ENCODE data around the gene LGR6.
"Not testable (repeated sequence)": the region's sequence is repeated elsewhere in the genome, so short reads cannot be mapped to it uniquely, and the experiment has no call there.

LGR6 gene

DNA sequence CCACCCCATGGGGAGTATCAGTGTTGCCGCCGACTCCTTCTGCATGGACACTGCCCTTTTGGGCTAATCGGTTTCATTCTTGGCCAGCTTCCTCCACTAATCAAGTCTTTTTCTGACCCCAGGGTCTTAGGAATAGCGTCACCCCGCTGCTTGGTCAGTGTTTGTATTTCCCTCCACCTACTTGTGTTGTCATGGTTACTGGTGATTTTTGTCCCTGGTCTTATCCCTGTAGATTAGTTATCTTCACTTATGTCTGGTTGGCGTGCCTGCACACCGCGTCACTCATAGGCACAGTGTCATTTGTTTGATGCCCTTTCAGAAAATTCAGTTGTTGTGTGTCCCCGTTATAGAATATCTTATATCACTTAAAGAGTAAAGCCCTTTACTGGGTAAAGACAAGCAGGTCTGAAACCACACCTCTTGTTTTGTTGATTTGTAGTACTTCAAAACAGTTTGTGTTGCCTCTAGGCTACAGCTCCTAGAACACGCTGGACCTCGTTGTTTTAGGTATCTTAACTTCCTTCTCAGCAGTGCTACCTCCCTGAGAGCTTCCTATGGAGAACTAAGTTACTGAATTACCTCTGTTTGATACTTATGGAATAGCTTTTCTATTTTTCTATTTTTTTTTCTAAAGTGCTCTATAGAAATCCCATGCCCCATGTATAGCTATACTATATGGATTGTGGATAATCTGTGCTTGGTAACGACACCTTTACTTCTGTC is 155.8 kb downstream of the LGR6 start:
- DNase-seq = no peak

DNA sequence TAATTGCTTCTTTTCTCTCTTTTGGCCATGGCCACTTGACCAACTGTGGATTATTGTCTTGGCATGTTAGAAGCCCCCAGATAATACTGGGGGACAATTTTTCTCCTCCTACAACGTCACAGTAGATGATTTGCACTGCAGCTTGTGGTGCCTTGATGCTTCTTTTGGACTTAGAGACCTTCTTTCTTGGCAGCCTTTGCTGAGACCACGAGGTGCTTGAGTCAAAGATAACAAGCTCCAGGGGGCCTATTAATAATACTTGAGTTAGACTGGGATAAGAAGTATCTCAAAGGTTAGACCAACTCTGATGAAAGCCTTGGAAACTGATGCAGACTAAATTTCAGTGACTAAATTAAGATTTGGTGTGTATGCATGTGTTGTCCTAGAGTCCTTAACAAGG is 158.1 kb downstream of the LGR6 start:
- no peak for DNase-seq

DNA sequence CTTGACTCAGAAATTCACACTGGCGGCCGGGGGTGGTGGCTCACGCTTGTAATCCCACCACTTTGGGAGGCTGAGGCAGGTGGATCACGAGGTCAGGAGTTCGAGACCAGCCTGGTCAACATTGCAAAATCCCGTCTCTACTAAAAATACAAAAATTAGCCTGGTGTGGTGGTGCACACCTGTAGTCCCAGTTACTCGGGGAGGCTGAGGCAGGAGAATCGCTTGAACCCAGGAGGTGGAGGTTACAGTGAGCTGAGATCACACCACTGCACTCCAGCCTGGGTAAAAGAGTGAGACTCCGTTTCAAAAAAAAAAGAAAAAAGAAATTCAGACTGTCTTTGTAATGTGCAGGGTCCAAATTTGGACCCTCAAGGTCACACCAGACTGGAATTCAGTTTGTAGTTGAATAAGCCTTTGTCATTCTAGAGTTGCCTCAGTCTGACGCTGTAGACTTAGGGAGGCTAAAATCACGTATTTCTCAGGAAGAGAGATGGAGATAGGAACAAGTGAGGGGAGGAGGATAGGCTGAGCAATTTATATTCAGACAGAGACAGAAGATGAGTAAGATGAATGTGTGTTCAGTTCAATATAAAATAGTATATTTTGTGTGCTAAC is 159.1 kb downstream of the LGR6 start:
- DNase-seq = not testable (repeated sequence)

DNA sequence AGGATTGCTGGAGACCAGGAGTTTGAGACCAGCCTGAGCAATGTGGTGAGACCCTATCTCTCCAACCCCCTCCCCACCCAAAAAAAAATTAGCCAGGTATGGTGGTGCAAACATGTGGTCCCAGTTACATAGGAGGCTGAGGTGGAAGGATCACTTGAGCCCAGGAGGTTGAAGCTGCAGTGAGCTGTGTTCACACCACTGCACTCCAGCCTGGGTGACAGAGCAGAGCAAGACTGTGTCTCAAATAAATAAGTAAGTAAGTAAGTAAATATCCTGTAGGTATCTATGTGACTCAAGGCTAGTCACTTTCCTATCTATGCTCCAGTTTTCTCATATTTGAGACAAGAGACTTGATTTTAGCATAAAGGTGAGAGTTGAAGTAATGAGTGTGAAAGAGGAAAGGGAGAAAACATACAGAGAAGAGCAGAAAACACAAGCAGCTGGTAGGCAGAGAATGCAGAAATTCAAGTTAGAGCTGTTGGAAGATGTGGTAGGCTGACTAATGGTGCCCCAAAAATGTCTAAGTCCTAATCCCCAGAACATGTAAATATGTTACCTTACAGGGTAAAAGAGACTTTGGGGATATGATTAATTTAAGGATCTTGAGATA is 162.4 kb downstream of the LGR6 start:
- no peak for DNase-seq

DNA sequence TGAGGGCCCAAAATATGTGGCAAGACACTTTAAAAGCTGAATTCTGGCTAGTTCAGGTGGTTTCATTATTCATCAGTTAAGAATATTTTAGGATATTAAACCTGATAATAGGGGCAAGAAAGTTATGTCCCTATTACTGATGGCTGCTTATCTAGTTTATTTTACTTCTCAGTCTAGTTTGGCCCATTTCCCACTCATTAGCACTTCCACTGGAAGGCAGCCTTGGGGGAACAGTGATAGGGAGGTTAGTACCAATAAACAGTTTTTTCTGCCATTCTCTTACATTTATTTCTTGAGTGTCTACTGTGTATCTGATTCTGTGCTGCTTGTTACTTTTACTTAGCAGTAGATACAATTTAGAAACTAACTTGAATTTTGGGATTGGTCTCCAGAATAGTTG is 163.9 kb downstream of the LGR6 start:
- no peak for DNase-seq

DNA sequence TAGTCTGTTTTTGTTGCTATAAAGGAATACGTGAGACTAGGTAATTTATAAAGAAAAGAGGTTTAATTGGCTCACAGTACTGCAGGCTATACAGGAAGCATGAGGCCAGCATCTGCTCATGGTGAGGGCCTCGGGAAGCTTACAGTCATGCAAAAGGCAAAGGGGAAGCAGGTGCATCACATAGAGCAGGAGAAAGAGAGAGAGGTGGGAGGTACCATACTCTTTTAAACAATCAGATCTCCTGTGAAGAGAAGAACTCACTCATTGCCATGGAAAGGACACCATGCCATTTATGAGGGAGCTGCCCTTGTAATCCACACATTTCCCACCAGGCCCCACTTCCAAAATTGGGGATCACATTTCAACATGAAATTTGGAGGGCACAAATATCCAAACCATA is 167.6 kb downstream of the LGR6 start:
- DNase-seq = no peak

DNA sequence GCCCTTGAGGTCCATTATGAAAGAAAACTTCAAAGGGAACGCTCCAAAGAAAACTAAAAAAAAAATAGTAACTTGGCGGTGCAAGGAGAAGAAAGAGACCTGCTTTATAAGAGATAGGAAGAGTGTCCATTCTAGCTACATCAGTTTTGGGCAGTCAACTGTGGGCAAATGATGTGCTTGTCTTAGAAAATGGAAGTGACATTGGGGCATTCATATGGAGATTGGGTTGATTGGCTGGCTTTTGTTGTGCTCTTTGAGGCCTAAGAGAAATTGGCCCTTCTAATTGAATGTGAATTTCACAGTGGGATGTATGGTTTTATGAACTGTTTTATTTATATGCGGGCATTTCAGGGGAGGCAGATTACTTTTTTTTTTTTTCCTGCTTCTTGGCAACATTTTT is 168.1 kb downstream of the LGR6 start:
- DNase-seq = no peak

DNA sequence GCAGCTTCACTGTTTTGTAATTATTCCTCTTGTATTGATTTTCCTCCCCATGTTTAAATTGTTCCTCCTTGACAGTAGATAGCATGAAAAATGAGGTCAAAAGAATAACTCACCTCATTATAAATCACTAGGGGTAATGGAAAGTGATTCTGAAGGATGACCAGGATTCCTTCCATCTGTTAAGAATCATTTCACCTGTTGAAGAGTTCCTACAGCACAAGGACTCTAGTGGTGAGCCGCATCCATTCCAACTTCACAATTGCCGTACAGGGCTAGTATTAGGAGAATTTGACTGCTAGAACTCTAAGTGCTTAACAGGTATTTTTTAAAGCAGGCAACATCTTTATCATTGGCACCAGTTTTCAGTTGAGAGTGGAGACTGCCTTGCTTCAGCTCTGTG is 168.6 kb downstream of the LGR6 start:
- no peak for DNase-seq

DNA sequence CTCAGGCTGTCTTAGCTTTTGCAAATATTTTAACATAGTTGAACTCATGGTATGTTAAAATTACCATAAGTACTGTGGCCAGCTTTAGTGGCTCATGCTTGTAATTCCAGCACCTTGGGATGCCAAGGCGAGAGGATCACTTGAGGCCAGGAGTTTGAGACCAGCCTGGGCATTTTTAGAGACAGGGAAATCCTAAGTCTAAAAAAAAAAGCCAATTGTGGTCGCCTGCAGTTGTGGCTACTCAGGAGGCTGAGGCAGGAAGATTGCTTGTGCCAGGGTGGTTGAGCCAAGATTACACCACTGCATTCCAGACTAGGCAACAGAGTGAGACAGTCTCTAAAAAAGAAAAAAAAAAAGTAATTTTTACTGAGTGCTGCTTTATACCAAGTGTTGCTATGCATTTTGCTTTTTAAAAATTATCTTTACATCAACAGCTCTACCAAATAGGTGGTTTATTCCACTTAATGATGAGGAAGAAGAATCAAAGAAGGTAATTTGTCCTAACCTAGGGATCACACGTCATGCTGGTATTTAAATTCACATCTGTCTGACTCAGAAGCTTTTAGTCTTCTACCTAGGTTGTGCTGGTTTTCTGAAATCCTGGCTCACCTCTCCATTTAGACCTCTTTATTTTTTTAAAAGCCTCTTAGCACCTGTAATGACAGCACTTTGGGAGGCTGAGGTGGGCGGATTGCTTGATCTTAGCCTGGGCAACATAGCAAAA is 171.7 kb downstream of the LGR6 start:
- DNase-seq = no peak

DNA sequence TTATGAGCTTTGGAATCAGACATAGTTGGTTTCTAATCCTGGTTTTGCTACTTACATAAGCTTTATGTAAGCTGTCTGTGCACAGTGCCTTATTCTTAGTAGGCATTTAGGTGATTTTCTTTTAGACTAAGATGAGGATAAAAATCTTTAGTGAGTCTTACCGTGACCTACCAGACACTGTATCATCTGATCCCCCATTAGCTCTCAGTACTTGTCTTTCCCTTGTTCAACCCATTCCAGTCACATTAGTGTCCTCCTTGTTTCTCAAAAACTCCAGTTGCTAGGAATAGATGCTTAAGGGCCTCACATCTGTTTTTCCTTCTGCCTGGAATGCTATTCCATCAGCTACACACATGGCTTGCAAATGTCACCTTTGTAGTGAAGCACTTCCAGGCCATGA is 173.7 kb downstream of the LGR6 start:
- no peak for DNase-seq

Data from 8988T (cell line).